IPS-NIHi7 (cell line): ENCODE measurements around the gene COL6A2.
A peak's percentile ranks its signal among the peaks of the same experiment; 100 is the strongest.
"Not testable (repeated sequence)": the region's sequence is repeated elsewhere in the genome, so short reads cannot be mapped to it uniquely, and the experiment has no call there.

Experiments used
- DNase-seq: peaks from one replicate; pipeline ENCODE4 v3.0.0; 2012; ENCODE audit warnings: mixed read lengths; ENCODE audit errors: extremely low spot score

COL6A2 gene

DNA sequence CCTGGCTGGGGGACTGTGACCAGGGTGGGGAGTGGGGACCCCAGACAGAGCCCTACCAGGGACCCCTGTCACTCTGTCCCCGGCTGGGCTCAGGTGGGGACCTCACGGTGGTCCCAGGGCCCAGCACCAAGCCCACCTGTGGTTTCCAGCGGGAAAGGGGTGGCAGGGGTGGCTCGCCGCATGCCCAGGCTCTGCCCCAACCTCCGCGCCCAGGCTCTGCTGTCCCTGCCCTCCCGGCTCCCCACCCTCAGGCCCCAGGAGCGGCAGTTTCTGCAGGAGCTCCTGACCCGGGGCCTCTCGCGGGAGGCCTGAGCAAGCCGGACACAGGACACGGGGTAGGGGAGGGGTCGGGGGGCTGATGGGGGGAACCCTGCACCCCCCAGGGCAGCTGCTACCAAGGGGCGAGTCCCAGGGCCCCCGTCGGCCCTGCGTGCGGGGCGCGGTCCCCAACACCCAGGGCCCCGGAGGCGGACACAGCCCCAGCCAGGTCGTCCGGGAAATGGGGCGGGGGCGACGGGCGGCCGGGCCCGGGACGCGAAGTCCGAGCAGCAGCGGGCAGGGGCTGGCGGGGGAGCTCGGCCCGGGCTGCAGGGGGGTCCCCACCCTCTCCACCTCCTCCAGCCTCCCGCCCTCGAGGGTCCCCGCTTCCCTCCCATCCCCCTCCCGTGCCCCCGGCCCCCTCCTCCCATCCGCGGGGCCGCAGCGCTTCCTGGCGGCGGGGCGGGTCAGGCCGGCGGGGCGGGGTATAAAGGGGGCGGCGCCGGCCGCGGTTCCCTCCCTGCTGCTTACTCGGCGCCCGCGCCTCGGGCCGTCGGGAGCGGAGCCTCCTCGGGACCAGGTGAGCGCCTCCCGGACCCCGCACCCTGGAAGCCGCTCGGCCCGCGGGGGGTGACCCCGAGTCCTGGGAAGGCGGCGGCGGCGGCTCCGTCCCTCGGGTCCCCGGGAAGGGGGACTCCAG is at the start of gene COL6A2:
COL6A2 (plus strand) TSS at position 777 of the 958 bp plus-strand sequence.
- peak; percentile 95 for DNase-seq

- DNase-seq, result peak; percentile 47
Observed at GRCh38 chr21:46048926-46049889, 48.7 kb upstream of the COL6A2 start.

- DNase-seq, result peak; percentile 3
Observed at GRCh38 chr21:46049890-46050667, 47.8 kb upstream of the COL6A2 start.

- peak; percentile 4 for DNase-seq
Observed at GRCh38 chr21:46050668-46051378, 47.1 kb upstream of the COL6A2 start.

DNA sequence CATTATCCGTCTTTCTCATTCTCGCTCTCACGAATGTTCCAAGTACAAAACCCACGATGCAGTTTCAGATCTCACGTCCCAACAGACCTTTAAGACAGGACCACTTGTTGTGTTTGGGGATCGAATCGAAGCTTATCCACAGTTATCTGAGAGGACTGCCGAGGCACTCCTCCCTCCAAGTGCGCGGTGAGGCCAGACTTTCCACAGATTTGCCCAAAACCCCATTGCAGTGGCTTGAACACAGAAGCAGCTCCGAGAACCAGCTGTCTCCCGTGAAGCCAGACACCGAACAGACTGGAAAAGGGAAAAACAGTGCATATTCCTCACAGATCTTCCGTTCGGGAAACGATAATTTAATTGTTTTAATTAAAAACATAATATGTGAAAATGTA is 46.5 kb upstream of the COL6A2 start:
- peak; percentile 4 for DNase-seq

DNA sequence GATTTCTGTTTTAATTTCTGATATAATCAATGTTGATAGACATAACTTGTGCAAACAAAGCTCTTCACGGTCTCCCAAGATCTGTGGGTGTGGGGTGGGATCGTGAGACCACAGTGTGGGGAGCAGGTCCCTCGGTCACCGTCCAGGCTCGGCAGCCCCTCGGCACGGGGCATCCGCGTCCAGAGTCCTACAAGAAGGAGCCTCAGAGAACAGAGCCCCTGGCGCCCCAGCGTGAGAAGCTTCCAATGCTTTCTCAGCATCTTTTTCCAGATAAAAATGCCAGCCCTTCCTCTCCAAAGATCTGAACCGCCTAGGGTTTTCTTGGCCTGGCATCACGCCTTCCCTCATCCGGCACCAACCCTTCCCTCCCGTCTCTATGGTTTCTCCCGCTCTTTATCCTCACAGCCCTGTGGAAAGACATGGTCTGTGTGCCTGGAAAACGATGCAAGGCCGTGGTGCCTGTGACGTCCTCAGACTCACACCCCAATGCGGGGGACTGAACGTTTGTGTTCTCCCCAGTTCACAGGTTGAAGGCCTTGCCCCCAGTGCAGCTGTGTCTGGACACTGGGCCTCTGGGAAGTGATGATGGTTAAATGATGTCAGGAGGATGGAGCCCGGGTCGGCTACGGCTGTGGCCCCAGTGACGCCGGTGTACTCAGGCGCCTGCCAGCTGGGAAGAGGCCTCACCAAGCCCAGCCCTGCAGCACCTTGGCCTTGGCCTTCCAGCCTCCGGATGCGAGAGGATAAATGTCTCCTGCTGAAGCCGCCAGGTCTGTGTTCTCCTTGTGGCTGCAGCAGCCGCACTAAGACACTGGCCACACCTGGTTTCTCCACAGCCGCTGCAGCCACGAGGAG is 45.9 kb upstream of the COL6A2 start:
- DNase-seq, result peak; percentile 5

DNA sequence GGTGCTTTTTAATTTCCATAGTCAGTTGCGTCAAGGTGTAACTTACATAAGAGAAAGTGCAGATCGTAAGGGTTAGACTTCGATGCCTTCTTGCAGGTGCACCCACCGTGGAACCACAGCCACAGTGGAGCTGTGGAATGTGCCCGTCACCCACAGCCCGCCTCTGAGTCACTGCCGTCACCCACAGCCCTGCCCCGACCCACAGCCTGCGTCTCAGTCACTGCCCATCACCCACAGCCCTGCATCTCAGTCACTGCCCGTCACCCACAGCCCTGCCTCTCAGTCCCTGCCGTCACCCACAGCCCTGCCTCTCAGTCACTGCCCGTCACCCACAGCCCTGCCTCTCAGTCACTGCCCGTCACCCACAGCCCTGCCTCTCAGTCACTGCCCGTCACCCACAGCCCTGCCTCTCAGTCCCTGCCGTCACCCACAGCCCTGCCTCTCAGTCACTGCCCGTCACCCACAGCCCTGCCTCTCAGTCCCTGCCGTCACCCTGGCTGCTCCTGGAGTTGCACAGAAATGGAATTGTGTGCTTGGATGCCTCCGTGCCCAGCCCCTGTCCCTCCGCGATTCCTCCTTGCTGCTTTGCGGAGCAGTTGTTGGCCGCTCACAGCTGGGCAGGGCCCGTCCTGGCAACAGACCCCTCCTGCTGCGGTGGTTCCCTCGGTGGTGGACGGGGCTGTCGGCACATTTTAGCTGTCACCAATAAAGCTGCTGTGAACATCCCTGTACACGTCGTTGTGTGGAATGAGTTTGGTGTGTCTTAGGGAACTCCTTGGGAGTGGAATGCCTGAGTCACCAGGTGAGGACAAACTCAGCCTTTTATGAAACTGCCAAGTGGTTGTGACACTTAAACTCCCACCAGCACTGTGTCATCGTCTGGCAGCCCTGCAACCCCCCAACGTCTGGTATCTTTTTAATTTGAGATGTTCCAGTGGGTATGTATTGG is 44.9 kb upstream of the COL6A2 start:
- peak; percentile 9 for DNase-seq

- DNase-seq, result no peak
Observed at GRCh38 chr21:46054031-46054430, 43.9 kb upstream of the COL6A2 start.

DNA sequence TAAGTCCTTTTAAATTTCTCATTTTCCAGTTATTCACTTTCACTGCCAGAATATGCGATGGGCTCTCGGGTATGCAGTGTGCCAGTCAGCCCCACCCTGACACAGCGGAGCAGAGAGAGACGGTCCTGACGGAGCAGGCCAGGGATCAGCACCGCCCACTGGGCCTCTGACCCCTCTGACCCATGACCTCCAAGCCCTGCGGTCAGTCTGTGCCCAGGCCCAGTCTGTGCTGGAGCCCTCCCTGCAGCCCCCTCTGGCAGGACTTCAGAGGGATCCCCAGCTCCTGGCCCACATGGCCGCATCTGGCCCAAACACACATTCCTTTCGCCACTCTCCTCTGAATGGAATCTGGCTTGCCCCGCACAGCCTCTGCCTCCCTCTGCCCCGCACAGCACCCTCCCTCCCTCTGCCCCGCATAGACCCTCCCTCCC is 43.4 kb upstream of the COL6A2 start:
- peak; percentile 36 for DNase-seq

- peak; percentile 7 for DNase-seq
Observed at GRCh38 chr21:46055863-46056281, 42.0 kb upstream of the COL6A2 start.

DNA sequence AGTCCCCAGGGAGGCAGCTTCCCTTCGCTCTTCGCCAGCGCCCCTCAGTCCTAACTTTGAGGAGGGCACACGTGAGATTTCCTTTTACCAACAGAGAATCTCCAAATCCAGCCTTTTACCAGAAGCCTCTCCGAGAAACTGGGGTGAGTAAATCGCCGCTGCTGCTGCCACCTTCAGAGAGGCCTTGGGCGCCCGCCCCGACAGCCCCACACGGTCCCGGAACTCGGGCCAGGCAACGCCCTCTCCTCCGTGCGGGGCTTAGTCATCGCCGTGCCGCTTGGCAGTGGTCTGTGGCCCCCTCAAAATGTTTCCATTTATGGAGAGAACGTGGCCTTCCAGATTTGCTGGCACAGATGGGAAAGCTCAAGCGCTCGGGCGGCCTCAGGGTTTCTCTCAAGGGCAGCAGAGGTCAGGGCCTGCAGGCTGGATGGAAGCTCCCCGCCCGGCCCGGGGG is 41.4 kb upstream of the COL6A2 start:
- DNase-seq, result peak; percentile 34

GRCh38 chr21:46057111-46057709 is 40.7 kb upstream of the COL6A2 start:
- peak; percentile 7 for DNase-seq

- no peak for DNase-seq
Observed at GRCh38 chr21:46057710-46058241, 40.1 kb upstream of the COL6A2 start.

- DNase-seq, result no peak
Observed at GRCh38 chr21:46058431-46059145, 39.3 kb upstream of the COL6A2 start.

DNA sequence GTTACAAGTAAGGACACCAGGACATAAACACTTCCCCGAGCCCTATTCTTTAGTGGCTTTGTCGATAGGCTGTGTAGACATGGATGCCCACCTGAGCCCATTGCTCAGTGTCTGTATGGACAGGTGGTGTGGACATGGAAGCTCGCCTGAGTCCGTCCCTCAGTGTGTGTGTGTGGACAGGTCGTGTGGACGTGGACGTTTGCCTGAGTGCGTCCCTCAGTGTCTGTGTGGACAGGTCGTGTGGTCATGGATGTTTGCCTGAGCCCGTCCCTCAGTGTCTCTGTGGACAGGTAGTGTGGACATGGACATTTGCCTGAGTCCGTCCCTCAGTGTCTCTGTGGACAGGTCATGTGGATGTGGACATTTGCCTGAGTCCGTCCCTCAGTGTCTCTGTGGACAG is 38.7 kb upstream of the COL6A2 start:
- no peak for DNase-seq

- DNase-seq, result not testable (repeated sequence)
Observed at GRCh38 chr21:46059711-46060455, 38.0 kb upstream of the COL6A2 start.
